KMS-11 (cell line): ENCODE measurements around the gene ZC3H8.

ENCODE experiments used
- H2AFZ ChIP-seq: fragments of 200-600 bp; sonication (generic); 2 replicates; pipeline ENCODE4 v1.6.1; 2016; ENCODE audit warnings: antibody characterized with exemption, mixed run types, low read depth
- H3K27ac ChIP-seq: fragments of 200-600 bp; sonication (generic); 2 replicates; pipeline ENCODE4 v1.6.1; 2016; ENCODE audit warnings: mild to moderate bottlenecking, mixed run types
- H3K27me3 ChIP-seq: fragments of 200-600 bp; sonication (generic); 2 replicates; pipeline ENCODE4 v1.6.1; 2017; ENCODE audit warnings: mild to moderate bottlenecking, low read depth, mixed run types, moderate library complexity; ENCODE audit not compliant: insufficient read depth
- H3K36me3 ChIP-seq: fragments of 200-600 bp; sonication (generic); 2 replicates; pipeline ENCODE4 v1.6.1; 2017; ENCODE audit warnings: mild to moderate bottlenecking, mixed run types; ENCODE audit not compliant: insufficient read depth
- H3K4me1 ChIP-seq: fragments of 200-600 bp; sonication (generic); 2 replicates; pipeline ENCODE4 v1.6.1; 2016; ENCODE audit warnings: mild to moderate bottlenecking, low read depth, mixed run types; ENCODE audit not compliant: poor library complexity, severe bottlenecking
- H3K4me2 ChIP-seq: fragments of 200-600 bp; sonication (generic); 2 replicates; pipeline ENCODE4 v1.7.0; 2016; ENCODE audit warnings: mild to moderate bottlenecking, mixed run types
- H3K4me3 ChIP-seq: fragments of 200-600 bp; sonication (generic); IDR thresholded peaks from 2 replicates; pipeline ENCODE4 v1.6.1; 2017; ENCODE audit warnings: low read depth, low read length, mixed read lengths; ENCODE audit not compliant: insufficient read depth
- H3K79me2 ChIP-seq: fragments of 200-600 bp; sonication (generic); 2 replicates; pipeline ENCODE4 v1.6.1; 2016; ENCODE audit warnings: low read depth, mixed run types; ENCODE audit not compliant: insufficient read depth
- H3K9ac ChIP-seq: fragments of 200-600 bp; sonication (generic); 2 replicates; pipeline ENCODE4 v1.6.1; 2016; ENCODE audit warnings: mild to moderate bottlenecking, mixed run types
- H4K20me1 ChIP-seq: fragments of 200-600 bp; sonication (generic); 2 replicates; pipeline ENCODE4 v1.6.1; 2016; ENCODE audit warnings: mild to moderate bottlenecking, mixed run types; ENCODE audit not compliant: insufficient read depth
- CTCF ChIP-seq: fragments of 200-600 bp; sonication (generic); conservative IDR thresholded peaks from 2 replicates; pipeline ENCODE4 v1.6.1; 2017; ENCODE audit warnings: low read depth, mild to moderate bottlenecking, antibody characterized with exemption, low read length, moderate library complexity, mixed read lengths

Gene ZC3H8

DNA sequence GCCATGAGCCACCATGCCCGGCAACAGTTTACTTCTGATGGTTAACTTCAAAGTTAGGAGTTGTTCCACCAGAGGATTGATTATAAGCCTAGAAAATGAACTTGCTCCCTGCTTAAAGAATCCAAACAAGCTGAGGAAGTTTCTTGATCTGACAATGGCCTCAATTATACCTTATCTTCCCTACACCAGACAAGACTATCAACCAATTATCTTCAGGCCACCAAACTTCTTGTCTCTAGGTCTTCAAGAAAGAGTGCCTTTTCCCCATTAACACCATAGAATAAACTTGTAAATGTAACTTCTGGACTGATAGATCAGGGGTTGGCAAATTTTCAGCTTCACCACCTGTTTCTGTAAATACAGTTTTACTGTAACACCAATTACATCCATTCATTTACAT, 15.0 kb downstream of the ZC3H8 start:
- H3K4me3 ChIP-seq, result no peak overlapping the region
- no peak overlapping the region for H3K4me2 ChIP-seq
- H4K20me1 ChIP-seq, result no peaks in the 10 kb centered on the region
- H3K27me3 ChIP-seq, result no peaks in the 10 kb centered on the region
- no peak for TF ChIP-seq CTCF
- no peaks in the 10 kb centered on the region for H3K79me2 ChIP-seq
- no peak overlapping the region for H3K9ac ChIP-seq
- H2AFZ ChIP-seq, result no peak overlapping the region
- H3K27ac ChIP-seq, result no peak overlapping the region
- H3K4me1 ChIP-seq, result no peaks in the 10 kb centered on the region
- H3K36me3 ChIP-seq, result no peaks in the 10 kb centered on the region

- Histone ChIP-seq H3K4me3 (no peak overlapping the region), H3K27ac (no peak overlapping the region), H3K27me3 (no peaks in the 10 kb centered on the region), H3K4me2 (no peak overlapping the region), H4K20me1 (no peaks in the 10 kb centered on the region), H2AFZ (no peak overlapping the region), H3K79me2 (no peaks in the 10 kb centered on the region), H3K36me3 (no peaks in the 10 kb centered on the region), H3K9ac (no peak overlapping the region), H3K4me1 (no peaks in the 10 kb centered on the region)
- TF ChIP-seq CTCF, result no peak
Observed at GRCh38 chr2:112230371-112230770, 24.5 kb downstream of the ZC3H8 start.

DNA sequence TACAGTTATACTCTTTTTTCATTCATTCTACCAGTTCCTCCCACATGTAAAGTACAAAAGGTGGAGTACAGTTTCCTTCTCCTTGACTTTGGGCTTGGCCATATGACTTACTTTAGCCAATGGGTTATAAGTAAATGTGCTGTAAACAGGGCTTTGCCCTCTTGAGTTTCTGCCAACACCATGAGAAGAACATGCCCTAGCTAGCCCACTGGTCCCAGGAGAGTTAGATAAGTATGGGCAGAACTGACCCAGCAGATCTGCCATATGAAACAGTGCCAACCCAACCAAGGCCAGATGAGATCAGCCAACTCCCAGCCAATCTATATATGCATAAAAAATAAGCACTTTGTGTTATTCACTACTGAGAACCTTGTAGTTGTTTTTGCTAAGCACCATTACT, 25.5 kb downstream of the ZC3H8 start:
- Histone ChIP-seq H3K27ac (no peak overlapping the region), H2AFZ (no peak overlapping the region), H3K27me3 (no peaks in the 10 kb centered on the region), H4K20me1 (no peaks in the 10 kb centered on the region), H3K36me3 (no peaks in the 10 kb centered on the region), H3K4me1 (no peaks in the 10 kb centered on the region), H3K79me2 (no peaks in the 10 kb centered on the region), H3K9ac (no peak overlapping the region), H3K4me3 (no peak overlapping the region), H3K4me2 (no peak overlapping the region)
- no peak for TF ChIP-seq CTCF

DNA sequence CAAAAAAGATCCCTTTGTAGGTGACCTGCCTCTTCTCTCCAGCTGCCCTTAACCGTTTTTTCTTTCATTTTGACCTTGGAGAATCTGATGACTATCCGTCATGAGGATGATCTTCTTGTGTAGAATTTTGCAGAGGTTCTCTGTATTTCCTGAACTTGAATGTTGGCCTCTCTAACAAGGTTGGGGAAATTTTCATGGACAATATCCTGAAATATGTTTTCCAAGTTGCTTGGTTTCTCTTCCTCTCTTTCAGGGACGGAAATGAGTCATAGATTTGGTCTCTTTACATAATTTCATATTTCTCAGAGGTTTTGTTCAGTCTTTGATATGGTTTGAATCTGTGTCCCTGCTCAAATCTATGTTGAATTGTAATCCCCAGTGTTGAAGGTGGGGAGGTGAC, 34.0 kb downstream of the ZC3H8 start:
- H3K4me3 ChIP-seq, result no peak overlapping the region
- H3K36me3 ChIP-seq, result no peaks in the 10 kb centered on the region
- no peak for TF ChIP-seq CTCF
- H3K4me2 ChIP-seq, result no peak overlapping the region
- H2AFZ ChIP-seq, result no peak overlapping the region
- H3K79me2 ChIP-seq, result no peaks in the 10 kb centered on the region
- H3K27me3 ChIP-seq, result no peaks in the 10 kb centered on the region
- no peaks in the 10 kb centered on the region for H3K4me1 ChIP-seq
- H3K27ac ChIP-seq, result no peak overlapping the region
- no peak overlapping the region for H3K9ac ChIP-seq
- no peaks in the 10 kb centered on the region for H4K20me1 ChIP-seq

GRCh38 chr2:112220186-112220585, 34.7 kb downstream of the ZC3H8 start:
- Histone ChIP-seq H2AFZ (no peak overlapping the region), H3K4me1 (no peaks in the 10 kb centered on the region), H3K9ac (no peak overlapping the region), H3K27ac (no peak overlapping the region), H4K20me1 (no peaks in the 10 kb centered on the region), H3K4me3 (no peak overlapping the region), H3K4me2 (no peak overlapping the region), H3K27me3 (no peaks in the 10 kb centered on the region), H3K36me3 (no peaks in the 10 kb centered on the region), H3K79me2 (no peaks in the 10 kb centered on the region)
- TF ChIP-seq CTCF, result no peak
